HG03159 (cell line): Measurements from ENCODE around the gene NMNAT3.

ENCODE experiments used
- ATAC-seq: cut with Tn5 transposase; IDR thresholded peaks from one replicate; pipeline ENCODE4 v1.9.1; 2021; ENCODE audit warnings: mild to moderate bottlenecking, moderate library complexity; ENCODE audit not compliant: unreplicated experiment

The NMNAT3 gene

DNA sequence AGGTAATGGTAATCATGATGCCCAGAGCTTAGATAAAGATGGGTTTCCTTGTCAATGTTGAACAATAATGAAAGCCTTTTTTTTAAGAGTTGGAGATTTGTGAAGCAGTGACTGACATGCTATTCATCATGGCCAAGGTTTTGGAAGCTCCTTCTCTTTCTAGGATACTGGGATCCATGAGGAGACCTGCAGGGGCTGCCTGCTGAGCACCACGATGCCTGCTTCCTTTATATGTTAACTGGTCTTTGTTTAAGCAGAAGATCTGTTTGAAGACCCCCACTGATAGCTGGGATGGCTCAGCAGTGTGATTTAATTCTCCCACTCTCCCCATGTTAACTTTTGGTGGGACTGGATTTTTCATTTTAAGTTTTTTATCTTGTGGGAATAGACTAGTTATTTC is 154.1 kb downstream of the NMNAT3 start:
- no peak for ATAC-seq

DNA sequence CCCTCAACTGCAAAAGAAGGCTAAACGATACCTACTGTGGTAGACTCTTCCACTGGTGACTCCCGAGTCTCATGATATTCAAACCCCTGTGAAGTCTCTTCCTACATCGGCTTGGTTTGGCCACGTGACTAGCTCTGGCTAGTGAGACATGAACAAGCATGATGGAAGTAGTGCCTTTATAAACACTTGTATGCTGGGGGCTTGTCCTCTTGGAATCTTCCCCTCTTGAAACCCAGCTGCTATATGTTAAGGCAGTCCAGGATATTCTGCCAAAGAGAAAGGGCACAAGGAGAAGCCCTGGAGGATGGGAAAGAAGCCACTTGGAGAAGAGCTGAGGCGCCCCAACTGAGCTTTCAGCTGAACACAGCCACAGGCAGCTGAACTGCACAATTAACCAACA is 154.6 kb downstream of the NMNAT3 start:
- no peak for ATAC-seq

DNA sequence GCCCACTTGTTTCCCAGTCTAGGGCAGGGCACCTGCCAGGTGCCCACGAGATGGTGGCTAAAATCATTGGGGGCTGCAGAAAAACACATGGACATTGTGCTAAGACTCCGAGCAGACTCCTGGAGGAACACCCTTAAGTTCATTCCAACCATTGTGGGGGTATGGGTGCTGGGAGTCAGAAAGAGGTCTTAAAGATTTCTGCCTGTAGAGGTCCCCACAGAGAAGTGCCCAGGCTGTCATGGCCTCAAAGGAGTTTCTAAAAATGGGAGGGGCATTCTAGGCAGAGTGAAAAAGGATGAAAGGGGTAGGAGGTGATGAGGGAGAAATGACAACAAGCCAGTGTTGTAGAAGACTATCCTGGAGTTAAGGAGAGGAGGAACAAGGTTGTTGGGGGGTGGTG is 155.4 kb downstream of the NMNAT3 start:
- no peak for ATAC-seq

GRCh38 chr3:139521816-139522215 is 156.0 kb downstream of the NMNAT3 start:
- no peak for ATAC-seq

DNA sequence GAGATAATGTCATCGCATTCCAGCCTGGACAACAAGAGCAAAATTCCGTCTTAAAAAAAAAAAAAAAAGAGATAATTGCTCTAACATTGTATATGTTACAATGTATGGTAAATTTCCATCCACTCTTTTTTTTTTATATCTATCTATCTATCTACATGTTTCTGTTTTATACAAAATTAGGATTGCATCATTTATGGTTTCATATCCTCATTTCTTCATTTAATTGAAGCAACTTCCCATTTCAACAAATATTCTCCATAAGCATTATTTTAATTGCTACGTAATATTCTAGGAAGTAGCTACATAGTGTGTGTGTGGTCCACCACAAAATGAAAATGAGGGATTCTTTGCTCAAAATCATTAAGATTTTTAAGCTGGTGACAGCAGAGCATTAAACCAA is 156.6 kb downstream of the NMNAT3 start:
- no peak for ATAC-seq

- ATAC-seq = no peak
Measured at GRCh38 chr3:139519998-139520737, 157.6 kb downstream of the NMNAT3 start.

DNA sequence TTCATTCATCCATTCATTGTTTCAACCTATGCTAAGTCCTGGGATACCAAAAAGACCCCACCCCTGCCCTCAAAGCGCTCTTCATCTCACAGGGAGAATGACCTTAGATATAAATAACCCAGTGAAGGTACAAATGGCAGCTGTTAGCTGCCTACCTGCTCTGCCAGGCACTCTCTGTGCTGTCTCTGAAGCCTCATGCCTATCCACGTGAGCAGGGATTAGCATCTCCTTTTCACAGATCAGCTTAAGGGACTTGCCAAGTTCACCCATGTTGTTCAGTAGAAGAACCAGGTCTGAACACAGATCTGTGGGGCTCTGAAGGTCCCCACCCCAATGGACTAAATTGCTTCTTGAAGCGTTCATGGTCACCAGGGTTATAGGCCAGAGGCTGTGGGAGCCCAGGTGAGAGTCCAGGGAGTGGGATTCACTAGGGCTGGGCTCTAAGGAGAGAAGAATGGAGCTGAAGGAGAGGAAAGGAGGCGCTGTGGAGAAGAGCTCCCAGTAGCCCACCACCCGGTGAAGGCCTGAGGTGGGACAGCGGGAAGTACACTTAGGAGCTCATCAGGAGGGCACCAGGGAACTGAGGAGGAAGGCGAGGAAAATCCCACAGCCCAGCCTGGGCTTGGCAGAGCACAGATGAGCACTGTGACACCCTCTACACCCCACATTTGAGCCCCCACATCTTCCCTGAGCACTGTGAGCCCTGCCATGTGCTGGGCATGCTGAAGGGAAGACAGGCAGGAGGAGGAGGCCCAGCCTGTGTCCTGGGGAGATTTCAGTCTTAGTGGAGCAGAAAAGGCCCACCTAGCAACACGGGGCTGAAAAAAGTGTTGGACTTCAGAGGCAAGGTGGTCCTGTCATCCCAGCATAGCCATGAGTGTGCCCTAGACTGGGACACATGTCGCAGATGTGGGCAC is 158.6 kb downstream of the NMNAT3 start:
- ATAC-seq = no peak

DNA sequence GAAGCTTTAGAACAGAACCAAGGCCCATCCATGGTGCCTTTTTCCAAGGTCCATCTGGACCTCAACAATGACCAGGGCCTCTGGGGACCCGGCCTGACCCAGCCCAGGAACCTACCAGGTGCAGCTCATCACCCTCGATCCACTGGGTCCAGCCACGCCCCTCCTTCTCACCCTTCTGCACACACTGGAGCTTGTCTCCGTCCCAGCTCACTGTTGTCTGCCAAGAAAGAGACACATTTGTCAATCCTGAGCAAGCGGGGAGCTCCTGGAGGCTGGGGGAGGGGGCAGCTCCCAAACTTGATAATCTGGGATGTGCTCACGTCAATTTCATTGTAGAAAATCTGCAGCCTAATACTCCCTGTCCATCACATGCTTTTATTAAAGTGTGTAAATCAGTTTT is 159.5 kb downstream of the NMNAT3 start:
- ATAC-seq = no peak

DNA sequence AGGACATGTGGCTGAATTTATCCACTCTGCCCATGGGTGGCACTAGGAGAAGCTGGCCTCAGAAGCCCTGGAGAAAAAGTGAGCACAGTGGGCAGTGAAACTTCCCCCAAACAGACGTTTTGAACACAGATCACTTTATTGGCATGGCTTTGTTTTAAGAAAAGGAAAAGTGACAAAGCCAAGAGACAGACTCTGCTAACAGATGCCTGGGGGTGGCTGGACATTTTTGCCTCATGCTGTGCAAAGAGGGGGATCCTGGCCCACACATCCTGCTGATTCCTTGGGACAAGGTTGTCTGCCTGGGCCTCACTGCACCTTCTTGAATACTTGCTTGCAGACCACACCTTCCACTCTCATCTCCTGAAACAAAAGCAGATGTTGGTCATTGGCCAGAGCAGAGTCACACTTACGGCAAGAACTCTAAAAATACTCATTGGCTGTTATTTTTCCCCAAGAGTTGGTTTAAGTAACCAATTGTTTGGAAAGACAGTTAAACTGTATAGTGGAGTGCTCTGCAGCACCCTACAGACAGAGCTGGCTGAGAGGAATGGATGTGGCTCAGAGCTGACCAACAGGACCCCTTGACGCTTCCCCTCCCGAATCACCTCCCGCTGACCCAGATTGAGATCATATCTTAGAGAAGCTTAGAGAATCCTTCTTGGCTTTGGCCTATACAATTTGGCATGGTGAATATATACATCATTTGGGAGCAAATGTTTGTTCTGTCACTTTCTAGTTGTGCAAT is 160.3 kb downstream of the NMNAT3 start:
- no peak for ATAC-seq

DNA sequence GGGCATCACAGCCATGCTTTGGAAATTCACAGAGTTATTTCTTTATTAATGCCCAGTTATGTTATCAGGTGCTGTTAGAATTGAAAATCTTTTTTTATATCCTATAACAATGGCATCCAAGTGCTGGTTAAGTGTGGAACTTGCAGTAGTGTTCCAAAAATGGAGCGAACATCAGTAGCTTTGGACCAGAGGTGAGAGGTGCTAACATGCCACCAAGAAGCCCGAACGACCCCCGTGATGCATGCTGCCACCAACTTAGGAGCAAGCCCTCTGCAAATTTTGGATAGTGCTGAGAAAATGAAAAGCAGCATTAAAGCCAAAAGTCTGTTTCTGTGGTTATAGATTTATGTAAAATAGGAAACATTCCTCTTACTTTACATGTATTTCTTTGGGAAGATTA is 163.0 kb downstream of the NMNAT3 start:
- no peak for ATAC-seq
